ENCODE data around the gene ADAMTSL1.

- TF ChIP-seq RBM34 (IDR thresholded peaks at IDR 0.05; ENCODE audit: borderline replicate concordance, insufficient read depth, low read length) (no peak), CBX5 (IDR thresholded peaks at IDR 0.05; ENCODE audit: borderline replicate concordance, low read depth) (no peak)
Observed at GRCh38 chr9:18601956-18602355, 128.0 kb downstream of the ADAMTSL1 start.

All from K562 (cell line).